Thoracic aorta (tissue), 2 donors: ENCODE measurements around the gene CPTP. TPM values are rescaled to one million over a fixed set of nuclear protein-coding genes. Genes with fewer than 3 reads are reported as not detected.

Experiments
- ATAC-seq: fragments of 150-250 bp; one replicate; pipeline ENCODE4 v1.8.0; 2017; ENCODE audit warnings: low read depth; ENCODE audit not compliant: insufficient number of reproducible peaks, low FRiP score
- DNase-seq: peaks from one replicate; pipeline ENCODE4 v3.0.0-alpha.2; 2020; ENCODE audit warnings: low spot score
- H3K27ac ChIP-seq, 2 donors: fragments of 200-600 bp; sonication (generic); 1 replicate in 1 of 2; 2 replicates in 1 of 2; pipeline ENCODE4 v1.5.1; 2016; ENCODE audit warnings: mild to moderate bottlenecking in 2 of 2, moderate library complexity in 2 of 2
- H3K27me3 ChIP-seq: fragments of 200-600 bp; sonication (generic); replicated peaks from 2 replicates; pipeline ENCODE4 v1.6.0; 2016; ENCODE audit warnings: mild to moderate bottlenecking; ENCODE audit not compliant: insufficient read depth
- H3K36me3 ChIP-seq: fragments of 200-600 bp; sonication (generic); one replicate; pipeline ENCODE4 v1.5.1; 2016
- H3K4me1 ChIP-seq, 2 donors: fragments of 200-600 bp; sonication (generic); 1 replicate in 1 of 2; 2 replicates in 1 of 2; pipeline versions ENCODE4 v1.5.1 to v1.6.0; 2016; ENCODE audit warnings: low read depth in 2 of 2, mild to moderate bottlenecking in 1 of 2; ENCODE audit not compliant: control insufficient read depth in 1 of 2
- H3K4me3 ChIP-seq: fragments of 200-600 bp; sonication (generic); 2 replicates; pipeline ENCODE4 v1.5.1; 2016; ENCODE audit warnings: mild to moderate bottlenecking
- H3K9me3 ChIP-seq: fragments of 200-600 bp; sonication (generic); 2 replicates; pipeline ENCODE4 v1.5.1; 2016
- CTCF ChIP-seq: fragments of 200-600 bp; sonication (generic); IDR thresholded peaks from one replicate; pipeline ENCODE4 v1.5.1; 2019; ENCODE audit warnings: antibody characterized with exemption
- total RNA-seq, 2 donors: library from RNA; depleted of rRNA; stranded (reverse); fragments of >200 nt; gene quantifications; one replicate each; pipeline versions ENCODE4 v1.1.0 to v1.2.3, GENCODE V29; 2016

CPTP gene
- total RNA-seq, 2 donors from 2014 or later, result 16.4 to 26.3 TPM

DNA sequence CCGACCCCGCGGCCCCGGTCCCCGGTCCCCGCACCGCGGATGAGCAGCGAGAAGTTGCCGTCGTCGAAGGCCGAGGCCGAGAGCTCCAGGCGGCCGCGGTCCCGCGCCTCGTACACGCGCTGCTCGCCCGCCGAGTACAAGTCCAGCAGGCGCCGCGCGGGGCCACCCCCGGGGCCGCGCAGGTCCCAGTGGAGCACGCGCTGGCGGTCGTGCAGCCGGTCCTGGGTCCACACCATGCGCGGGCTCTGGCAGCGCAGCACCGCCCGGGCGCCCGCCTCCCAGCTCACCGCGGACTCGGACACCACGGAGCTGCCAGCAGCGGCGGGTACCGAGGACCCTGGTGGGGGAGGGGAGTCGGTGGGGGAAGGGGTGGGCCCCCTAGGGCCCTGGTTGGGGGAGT, 30.8 kb downstream of the CPTP start:
- peak overlapping the region; percentile 87 for H3K4me3 ChIP-seq
- no peaks in the 10 kb centered on the region for H3K27me3 ChIP-seq
- TF ChIP-seq CTCF, result no peak
- peaks cover 12% of the 10 kb centered on the region for H3K36me3 ChIP-seq
- H3K27ac ChIP-seq, result peak overlapping the region; percentile 22 to 99
- ATAC-seq (no peak), DNase-seq (no peak)
- H3K9me3 ChIP-seq, result no peaks in the 10 kb centered on the region
- peaks cover 31 to 68% of the 10 kb centered on the region in 2 donors for H3K4me1 ChIP-seq

DNA sequence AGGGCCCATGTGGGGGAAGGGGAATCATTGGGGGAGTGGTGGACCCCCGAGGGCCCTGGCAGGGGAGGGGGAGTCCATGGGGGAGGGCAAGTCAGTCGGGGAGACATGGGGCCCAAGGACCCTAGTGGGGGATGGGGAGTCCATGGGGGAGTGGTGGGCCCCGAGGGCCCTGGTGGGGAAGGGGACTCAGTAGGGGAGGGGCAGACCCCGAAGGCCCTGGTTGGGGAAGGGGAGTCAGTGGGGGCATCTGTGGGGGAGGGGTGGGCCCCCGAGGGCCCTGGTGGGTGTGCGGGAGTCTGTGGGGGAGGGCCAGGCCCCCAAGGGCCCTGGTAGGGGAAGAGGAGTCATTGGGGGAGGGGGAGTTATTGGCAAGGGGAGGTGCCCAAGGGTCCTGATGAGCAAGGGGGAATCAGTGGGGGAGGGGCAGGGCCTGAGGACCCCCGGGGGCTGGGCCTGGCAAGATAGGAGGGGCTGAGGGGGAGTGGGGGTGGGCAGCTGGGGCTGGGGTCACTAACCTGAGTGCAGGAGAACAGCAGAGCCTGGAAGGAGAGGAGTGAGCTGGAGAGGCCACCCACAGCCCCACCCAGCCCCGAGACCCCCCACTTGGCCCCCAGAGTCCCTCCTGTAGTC, 31.7 kb downstream of the CPTP start:
- peaks cover 37 to 74% of the 10 kb centered on the region in 2 donors for H3K4me1 ChIP-seq
- no peak for TF ChIP-seq CTCF
- H3K27me3 ChIP-seq, result no peaks in the 10 kb centered on the region
- H3K27ac ChIP-seq, result peak overlapping the region; percentile 97 to 99
- H3K9me3 ChIP-seq, result no peaks in the 10 kb centered on the region
- peaks cover 12% of the 10 kb centered on the region for H3K36me3 ChIP-seq
- ATAC-seq, result no peak
- peak overlapping the region; percentile 87 for H3K4me3 ChIP-seq
- DNase-seq, result no peak

DNA sequence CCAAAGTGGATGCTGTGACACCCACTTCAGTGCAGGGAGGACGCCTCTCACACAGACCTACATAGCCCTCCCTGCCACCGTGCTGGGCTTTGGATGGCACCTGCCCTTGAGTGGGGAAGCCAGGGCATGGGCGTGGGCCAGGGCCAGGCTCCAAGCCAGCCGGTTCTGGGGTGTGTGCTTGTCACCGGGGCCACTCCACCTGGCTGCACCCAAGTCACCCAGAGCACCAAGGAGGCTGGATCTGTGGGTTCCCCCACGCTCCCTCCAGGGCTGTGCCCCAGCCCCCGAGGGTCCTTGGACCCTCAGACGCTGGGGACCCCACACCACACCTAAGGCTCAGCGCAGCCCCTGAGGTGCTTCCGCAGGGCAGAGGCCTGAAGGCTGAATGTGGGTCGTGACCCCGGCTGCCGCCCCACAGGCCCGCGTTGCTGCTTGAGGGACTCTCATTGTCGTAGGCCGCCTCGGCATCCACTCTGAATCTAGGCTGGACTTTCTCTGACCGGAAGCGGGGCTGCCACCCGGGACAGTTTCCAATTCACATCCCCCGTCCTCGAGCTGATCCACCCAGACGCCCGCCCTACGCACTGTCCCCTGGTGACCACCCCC, 32.3 kb downstream of the CPTP start:
- Histone ChIP-seq H3K4me1 (peaks cover 32 to 74% of the 10 kb centered on the region in 2 donors), H3K27ac (peak overlapping the region; percentile 97 to 99), H3K9me3 (no peaks in the 10 kb centered on the region), H3K4me3 (peak overlapping the region; percentile 87), H3K27me3 (no peaks in the 10 kb centered on the region), H3K36me3 (peaks cover 12% of the 10 kb centered on the region)
- TF ChIP-seq CTCF, result no peak
- DNase-seq (no peak), ATAC-seq (no peak)

DNA sequence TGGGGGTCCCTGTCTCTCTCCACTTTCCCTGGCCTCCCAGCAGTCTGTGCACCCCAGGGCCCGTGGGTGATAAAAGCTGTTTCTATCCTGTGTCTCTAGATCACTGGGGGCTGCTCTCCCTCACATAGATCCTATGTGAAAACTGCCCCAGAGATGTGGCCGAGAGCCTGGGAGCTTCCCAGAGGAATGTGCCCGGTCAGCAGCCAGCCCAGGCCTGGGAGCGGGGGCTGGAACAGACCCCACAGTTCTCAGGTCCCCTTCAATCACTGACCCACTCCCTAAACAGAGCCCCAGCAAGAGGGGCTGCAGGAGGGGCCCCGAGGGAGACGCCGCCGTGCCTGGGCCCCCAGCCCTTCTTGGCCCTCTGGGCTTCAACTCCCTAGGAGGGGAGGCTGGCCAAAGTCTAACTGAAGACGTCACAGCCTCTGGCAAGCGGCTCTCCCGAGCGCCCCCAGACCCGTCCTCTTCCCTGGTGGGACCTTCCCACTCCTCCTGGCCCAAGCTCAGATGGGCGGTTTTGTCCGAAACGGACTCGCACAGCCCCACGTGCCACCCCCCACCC, 33.4 kb downstream of the CPTP start:
- Histone ChIP-seq H3K9me3 (no peaks in the 10 kb centered on the region), H3K4me3 (peak overlapping the region; percentile 87), H3K27me3 (no peaks in the 10 kb centered on the region), H3K27ac (peak overlapping the region; percentile 97 to 99), H3K36me3 (peaks cover 12% of the 10 kb centered on the region), H3K4me1 (peaks cover 32 to 70% of the 10 kb centered on the region in 2 donors)
- no peak for TF ChIP-seq CTCF
- DNase-seq (no peak), ATAC-seq (no peak)

DNA sequence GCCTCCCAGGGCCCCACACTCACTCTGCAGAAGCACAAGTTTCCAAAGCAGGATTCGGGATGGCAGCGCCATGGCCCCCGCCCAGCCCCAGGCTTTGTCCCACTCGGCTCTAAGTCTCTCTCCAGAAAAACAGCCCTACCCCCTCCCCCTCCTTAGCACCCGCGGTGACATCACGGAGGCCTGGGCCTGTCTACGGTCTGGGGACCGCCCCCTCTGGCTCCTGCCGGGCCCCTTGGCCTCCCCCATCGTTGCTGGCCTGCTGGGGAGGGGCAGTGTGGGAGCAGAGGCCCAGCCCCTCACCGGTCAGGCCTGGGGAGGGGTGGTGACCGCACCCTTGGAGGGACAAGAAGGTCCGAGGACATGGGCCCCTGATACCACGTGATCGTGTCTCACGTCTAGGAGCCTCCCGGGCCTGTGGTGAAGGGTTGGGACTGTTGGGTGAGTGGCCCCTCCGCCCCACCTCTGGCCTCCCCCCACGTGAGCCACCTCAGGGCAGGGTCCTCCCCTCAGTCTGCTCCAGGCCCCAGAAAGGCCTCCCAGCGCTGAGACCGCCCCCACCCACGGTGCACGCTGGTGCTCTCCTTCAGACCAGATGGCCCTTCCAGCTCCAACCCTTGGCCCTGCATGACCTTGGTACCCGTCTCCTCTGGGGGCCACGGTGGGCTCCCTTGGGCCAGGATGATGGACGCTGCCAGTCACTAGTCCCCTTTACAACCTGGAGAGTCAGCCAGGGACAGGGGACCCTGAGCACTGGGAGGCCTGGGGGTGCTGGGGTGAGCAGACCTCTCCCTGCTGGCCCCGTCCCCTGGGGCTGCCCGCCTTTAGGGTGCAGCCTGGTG, 34.0 kb downstream of the CPTP start, which contains the start of gene MXRA8:
TSS of gene MXRA8 (minus strand) at position 123 of the 839 bp plus-strand sequence. CDS start at position 72, 51 bp downstream.
- H3K4me3 ChIP-seq, result peak within 1 kb of the TSS; percentile 87
- peak within 1 kb of the TSS; percentile 97 to 99 for H3K27ac ChIP-seq
- H3K36me3 ChIP-seq, result peaks cover 9% of the 10 kb centered on the region
- TF ChIP-seq CTCF, result no peak
- H3K4me1 ChIP-seq, result peaks cover 32 to 63% of the 10 kb centered on the region in 2 donors
- DNase-seq, result peak; percentile 37
- no peaks in the 10 kb centered on the region for H3K27me3 ChIP-seq
- H3K9me3 ChIP-seq, result no peaks in the 10 kb centered on the region
- ATAC-seq, result peak; percentile 50
